Fibroblast of pulmonary artery (primary cell): ENCODE results near the gene RTL1.

Experiments
- DNase-seq: peaks from one replicate; pipeline ENCODE4 v3.0.0-alpha.2; 2010; ENCODE audit warnings: low read depth
- H3K4me3 ChIP-seq: replicated peaks from 2 replicates; pipeline ENCODE4 v1.5.1; 2011; ENCODE audit warnings: low read depth, mild to moderate bottlenecking, control low read depth, low read length, moderate library complexity
- TF ChIP-seq, protein P1 (sequence below): IDR thresholded peaks from 2 replicates; pipeline ENCODE4 v1.5.1; 2011; ENCODE audit warnings: mild to moderate bottlenecking, control low read depth, low read length, inconsistent platforms; ENCODE audit errors: missing control alignments

Gene RTL1

DNA sequence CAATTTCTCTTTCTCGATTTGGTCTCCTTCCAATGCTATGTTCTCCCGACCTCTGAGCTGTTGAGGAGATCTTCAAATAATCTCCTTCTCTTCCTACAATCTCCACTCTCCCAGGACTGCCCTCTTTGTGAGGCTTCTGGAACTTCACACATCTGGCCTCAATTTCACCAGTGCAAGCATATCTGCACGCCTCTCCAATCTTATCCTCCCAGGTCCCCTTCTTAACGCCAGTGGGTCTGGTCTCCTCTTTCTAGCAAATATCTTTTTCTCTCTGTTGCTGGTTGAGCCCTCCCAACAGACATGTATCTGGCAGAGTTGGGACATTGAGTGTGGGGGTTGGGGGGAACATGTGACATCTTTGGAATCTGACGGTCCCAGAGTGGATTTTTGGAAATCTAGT, 17.9 kb downstream of the RTL1 start:
- H3K4me3 ChIP-seq: no peak overlapping the region
- no peak for DNase-seq
- TF ChIP-seq, protein P1, sequence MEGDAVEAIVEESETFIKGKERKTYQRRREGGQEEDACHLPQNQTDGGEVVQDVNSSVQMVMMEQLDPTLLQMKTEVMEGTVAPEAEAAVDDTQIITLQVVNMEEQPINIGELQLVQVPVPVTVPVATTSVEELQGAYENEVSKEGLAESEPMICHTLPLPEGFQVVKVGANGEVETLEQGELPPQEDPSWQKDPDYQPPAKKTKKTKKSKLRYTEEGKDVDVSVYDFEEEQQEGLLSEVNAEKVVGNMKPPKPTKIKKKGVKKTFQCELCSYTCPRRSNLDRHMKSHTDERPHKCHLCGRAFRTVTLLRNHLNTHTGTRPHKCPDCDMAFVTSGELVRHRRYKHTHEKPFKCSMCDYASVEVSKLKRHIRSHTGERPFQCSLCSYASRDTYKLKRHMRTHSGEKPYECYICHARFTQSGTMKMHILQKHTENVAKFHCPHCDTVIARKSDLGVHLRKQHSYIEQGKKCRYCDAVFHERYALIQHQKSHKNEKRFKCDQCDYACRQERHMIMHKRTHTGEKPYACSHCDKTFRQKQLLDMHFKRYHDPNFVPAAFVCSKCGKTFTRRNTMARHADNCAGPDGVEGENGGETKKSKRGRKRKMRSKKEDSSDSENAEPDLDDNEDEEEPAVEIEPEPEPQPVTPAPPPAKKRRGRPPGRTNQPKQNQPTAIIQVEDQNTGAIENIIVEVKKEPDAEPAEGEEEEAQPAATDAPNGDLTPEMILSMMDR: no peak

DNA sequence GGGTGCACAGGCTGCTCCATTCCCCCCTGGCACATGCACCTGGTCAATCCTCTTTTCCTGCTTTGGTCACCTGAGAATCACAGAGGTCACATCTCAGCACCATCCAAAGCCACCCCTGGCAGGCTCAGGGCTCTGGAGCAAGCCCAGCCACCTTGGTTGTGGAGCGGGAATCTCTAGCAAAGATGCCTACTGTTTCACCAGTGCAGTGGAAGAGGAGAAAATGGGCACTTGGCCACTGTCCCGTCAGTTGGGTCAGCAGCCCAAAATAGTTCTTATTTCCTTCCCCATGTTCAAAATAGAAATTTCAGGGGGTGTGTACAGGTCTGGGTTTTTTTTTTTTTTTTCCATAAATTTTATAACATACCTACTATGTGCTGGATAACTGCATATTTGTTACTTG, 18.3 kb downstream of the RTL1 start:
- DNase-seq: no peak
- no peak overlapping the region for H3K4me3 ChIP-seq
- TF ChIP-seq, protein P1: no peak

DNA sequence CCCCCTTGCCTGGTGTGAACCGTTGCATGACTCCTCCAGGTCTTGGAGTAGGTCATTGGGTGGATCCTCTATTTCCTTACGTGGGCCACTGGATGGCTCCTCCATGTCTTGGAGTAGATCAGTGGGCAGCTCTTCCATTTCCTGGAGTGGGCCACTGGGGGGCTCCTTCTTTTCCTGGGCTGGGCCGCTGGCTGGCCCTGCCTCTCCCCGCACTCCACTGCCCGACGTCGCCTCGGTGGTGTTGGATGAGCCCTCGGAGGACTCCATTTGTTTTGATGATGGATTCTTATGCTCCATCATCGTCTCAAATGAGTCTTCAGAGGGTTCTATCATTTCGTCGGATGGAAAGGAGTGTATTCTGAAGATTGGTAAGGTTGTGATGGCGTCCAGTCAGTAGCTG, 19.1 kb downstream of the RTL1 start:
- TF ChIP-seq, protein P1: no peak
- DNase-seq: no peak
- H3K4me3 ChIP-seq: no peak overlapping the region

DNA sequence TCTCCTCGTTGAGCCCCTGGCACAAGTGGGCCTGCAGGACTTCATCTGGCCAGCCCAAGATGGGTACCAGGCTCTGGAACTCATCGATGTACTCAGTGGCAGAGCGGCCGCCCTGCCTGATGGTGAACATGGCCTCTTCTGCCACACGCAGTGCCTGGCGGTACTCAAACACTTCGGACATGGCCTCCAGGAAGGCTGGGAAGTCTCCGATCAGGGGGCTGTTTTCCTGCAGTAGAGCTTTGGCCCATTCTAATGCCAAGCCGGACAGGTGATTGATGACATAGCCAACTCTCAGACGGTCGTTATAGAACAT, 19.8 kb downstream of the RTL1 start:
- no peak for DNase-seq
- H3K4me3 ChIP-seq: no peak overlapping the region
- TF ChIP-seq, protein P1: no peak

DNA sequence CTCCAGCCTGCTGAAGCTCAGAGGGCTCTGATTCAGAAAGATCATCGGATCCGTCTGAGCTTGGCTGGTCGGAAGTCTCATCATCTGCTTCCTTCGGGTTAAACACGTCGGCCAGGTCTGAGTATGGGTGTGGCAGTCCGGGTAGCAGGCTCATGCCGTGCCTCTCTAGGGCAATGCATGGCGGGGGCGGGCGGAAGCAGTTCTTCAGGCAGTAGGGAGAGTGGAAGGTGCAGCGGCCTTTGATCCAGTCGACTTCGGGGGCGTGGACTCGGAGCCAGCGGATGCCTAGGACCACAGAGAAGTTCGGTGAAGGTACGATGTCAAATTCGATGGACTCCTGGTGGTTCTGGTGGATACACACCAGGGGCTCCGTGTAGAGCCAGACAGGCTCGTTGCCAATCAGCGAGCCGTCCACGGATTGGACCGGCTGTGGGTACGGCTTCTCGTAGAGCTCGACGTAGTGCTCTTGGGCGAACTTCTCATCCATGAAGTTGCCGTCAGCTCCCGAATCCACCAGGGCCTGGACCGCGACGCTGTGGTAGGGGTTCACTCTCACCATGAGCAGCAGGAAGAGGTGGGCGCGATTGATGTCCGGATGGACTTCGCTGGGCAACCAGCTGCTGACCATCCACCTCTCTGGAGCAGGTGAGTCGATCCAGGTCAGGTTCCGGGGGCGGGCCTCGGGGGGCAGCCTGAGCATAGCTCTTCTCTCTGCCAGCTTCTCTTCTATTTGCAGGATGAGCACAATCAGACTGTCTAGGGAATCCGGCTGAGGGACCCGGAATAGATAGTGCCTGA, 20.3 kb downstream of the RTL1 start:
- no peak for DNase-seq
- TF ChIP-seq, protein P1: no peak
- H3K4me3 ChIP-seq: no peak overlapping the region

DNA sequence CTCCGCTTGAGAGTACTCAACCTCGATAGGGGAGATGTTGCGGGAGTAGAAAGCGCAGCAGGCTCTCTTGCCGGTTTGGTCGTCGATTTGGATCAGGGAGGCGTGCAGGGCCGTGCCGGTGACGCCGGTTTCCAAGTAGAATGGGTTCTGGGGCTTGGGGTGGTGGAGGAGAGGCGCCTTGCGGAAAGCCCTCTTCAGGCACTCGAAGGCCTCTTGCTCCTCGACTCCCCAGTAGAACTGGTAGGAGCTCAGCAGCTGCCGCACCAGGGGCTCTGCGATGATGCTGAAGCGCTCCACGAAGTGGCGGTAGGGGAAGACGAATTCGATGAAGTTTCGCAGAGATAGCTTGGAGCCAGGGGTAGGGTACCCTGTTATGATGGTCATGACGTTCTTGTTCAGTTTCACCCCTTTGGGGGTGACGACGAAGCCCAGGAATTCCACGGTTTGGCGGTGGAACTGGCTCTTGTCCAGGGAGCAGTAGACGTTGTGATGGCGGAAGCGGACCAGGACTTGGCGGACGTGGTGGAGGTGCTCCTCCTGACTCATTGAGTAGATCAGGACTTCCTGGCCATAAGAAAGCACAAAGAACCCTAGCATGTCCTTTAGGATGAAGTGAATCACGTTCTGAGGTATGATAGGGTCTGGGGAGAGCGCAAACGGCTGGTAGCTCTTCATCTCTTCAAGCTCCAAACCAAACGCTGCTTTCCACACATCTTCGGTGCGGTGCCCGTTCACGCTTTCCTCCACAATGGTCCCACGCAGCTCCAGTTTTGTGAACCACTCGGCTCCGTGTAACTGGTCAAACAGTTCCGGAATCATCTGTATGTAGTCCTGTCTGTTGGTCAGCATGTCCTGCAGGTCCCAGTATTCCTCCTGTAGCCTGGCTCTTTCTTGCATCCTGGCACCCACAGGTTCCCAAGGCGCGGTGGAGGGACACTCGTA, 21.2 kb downstream of the RTL1 start:
- TF ChIP-seq, protein P1: no peak
- DNase-seq: no peak
- no peak overlapping the region for H3K4me3 ChIP-seq
